ENCODE data around the gene CD300LD. TPM values are rescaled to one million over a fixed set of nuclear protein-coding genes. Genes with fewer than 3 reads are reported as not detected.

Gene CD300LD
- polyA plus RNA-seq, 1 of the 3 experiments (the other 2 are of a cell fraction), result not detected

DNA sequence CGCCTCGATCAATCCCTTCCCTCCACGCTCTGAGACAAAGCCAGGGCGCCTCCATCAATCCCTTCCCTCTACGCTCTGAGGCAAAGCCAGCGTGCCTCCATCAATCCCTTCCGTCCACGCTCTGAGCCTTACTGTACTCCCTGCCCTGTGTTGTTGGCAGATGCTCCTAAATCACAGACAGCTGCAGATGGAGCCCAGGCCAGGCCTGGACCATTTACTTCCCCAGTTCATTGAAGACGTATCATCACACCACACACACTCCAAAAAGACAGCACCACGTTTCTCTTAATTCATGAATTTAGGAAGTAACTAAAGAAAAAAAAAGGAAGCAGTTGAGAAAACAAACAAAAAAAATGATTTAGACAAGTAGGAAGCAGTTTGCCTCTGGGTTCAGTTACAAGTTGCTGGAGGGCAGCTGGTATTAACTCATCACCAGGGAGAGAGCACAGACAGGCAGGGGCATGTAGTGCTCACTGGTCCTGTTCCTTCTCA is 7.4 kb upstream of the CD300LD start:
- peaks cover 0 to 7% of the 10 kb centered on the region in 2 experiments; a peak in 1 of 4 replicates for H3K4me1 ChIP-seq (ENCODE audit: control insufficient read depth in 1 of 2, insufficient read depth in 2 of 2, low read depth in 1 of 2, low read length in 1 of 2)
- no peak overlapping the region for H3K4me2 ChIP-seq
- DNase-seq, result peak; percentile 68
- H3K27me3 ChIP-seq (ENCODE audit: insufficient read depth), result no peaks in the 10 kb centered on the region
- no peak overlapping the region for H2AFZ ChIP-seq (ENCODE audit: low read depth)
- H3K36me3 ChIP-seq (replicated peaks in 1 of 2; ENCODE audit: control insufficient read depth in 1 of 2, insufficient read depth in 2 of 2, low read length in 1 of 2), result no peaks in the 10 kb centered on the region
- H3K9me2 ChIP-seq, result no peaks in the 10 kb centered on the region
- H3K9me3 ChIP-seq, result no peaks in the 10 kb centered on the region
- ChIA-PET POLR2A (no interaction called here), CTCF (interaction anchor here (0.6 to 4.7 kb wide), 7 partner anchors 12 to 274 kb away, joined by 3 to 31 read pairs (median 4); partner anchors contain the start of gene GPR142)
- H3K27ac ChIP-seq (ENCODE audit: low read depth in 2 of 2, low read length in 1 of 2), result no peak overlapping the region
- no peak overlapping the region for H3K9ac ChIP-seq
- TF ChIP-seq NRF1 (IDR thresholded peaks at IDR 0.05; ENCODE audit: low read depth, low read length) (no peak), YY1 (IDR thresholded peaks at IDR 0.05; ENCODE audit: low read depth) (no peak), FOSL2 (IDR thresholded peaks at IDR 0.05; ENCODE audit: borderline replicate concordance, low read depth) (no peak), REST (IDR thresholded peaks at IDR 0.05; ENCODE audit: low read depth, low read length) (no peak), TAF1 (IDR thresholded peaks at IDR 0.05; ENCODE audit: borderline replicate concordance, low read depth, low read length) (no peak), RCOR1 (IDR thresholded peaks at IDR 0.05; ENCODE audit: low read length) (no peak), MAX (IDR thresholded peaks at IDR 0.05; ENCODE audit: low read depth) (no peak), FOXJ3 (CRISPR knock-in tag; IDR thresholded peaks at IDR 0.05) (no peak), JUND (IDR thresholded peaks at IDR 0.05) (no peak), EP300 (IDR thresholded peaks at IDR 0.05; ENCODE audit: borderline replicate concordance in 1 of 2, low read depth in 1 of 2, low read length in 1 of 2) (no peak; a peak in 1 of 4 replicates), SIN3A (IDR thresholded peaks at IDR 0.05; ENCODE audit: borderline replicate concordance, low read depth, low read length) (no peak), FOXM1 (IDR thresholded peaks at IDR 0.05; ENCODE audit: low read depth) (no peak), GABPA (IDR thresholded peaks at IDR 0.05; ENCODE audit: low read depth) (no peak), ELF1 (IDR thresholded peaks at IDR 0.05) (no peak)
- TF ChIP-seq, protein P1, sequence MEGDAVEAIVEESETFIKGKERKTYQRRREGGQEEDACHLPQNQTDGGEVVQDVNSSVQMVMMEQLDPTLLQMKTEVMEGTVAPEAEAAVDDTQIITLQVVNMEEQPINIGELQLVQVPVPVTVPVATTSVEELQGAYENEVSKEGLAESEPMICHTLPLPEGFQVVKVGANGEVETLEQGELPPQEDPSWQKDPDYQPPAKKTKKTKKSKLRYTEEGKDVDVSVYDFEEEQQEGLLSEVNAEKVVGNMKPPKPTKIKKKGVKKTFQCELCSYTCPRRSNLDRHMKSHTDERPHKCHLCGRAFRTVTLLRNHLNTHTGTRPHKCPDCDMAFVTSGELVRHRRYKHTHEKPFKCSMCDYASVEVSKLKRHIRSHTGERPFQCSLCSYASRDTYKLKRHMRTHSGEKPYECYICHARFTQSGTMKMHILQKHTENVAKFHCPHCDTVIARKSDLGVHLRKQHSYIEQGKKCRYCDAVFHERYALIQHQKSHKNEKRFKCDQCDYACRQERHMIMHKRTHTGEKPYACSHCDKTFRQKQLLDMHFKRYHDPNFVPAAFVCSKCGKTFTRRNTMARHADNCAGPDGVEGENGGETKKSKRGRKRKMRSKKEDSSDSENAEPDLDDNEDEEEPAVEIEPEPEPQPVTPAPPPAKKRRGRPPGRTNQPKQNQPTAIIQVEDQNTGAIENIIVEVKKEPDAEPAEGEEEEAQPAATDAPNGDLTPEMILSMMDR (IDR thresholded peaks at IDR 0.05), result no peak
- TF ChIP-seq, protein P2, sequence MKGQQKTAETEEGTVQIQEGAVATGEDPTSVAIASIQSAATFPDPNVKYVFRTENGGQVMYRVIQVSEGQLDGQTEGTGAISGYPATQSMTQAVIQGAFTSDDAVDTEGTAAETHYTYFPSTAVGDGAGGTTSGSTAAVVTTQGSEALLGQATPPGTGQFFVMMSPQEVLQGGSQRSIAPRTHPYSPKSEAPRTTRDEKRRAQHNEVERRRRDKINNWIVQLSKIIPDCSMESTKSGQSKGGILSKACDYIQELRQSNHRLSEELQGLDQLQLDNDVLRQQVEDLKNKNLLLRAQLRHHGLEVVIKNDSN (IDR thresholded peaks at IDR 0.05; ENCODE audit: borderline replicate concordance, low read depth), result no peak
- TF ChIP-seq, protein P3, sequence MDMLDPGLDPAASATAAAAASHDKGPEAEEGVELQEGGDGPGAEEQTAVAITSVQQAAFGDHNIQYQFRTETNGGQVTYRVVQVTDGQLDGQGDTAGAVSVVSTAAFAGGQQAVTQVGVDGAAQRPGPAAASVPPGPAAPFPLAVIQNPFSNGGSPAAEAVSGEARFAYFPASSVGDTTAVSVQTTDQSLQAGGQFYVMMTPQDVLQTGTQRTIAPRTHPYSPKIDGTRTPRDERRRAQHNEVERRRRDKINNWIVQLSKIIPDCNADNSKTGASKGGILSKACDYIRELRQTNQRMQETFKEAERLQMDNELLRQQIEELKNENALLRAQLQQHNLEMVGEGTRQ (IDR thresholded peaks at IDR 0.05; ENCODE audit: borderline replicate concordance, low read depth, low read length), result no peak
- WGBS (ENCODE audit: low lambda C conversion rate), result 38% methylated on average over 10 of the region's 10 CpGs
- H3K79me2 ChIP-seq (ENCODE audit: insufficient read depth), result no peaks in the 10 kb centered on the region
- H3F3A ChIP-seq (replicated peaks; ENCODE audit: insufficient read depth), result no peaks in the 10 kb centered on the region
- no peaks in the 10 kb centered on the region for H4K20me1 ChIP-seq (ENCODE audit: insufficient read depth)
- no peak overlapping the region for H3K4me3 ChIP-seq (ENCODE audit: low read depth in 2 of 2, low read length in 1 of 2)
